Measurements from ENCODE around the gene ELP2.
"Not testable (repeated sequence)": the region's sequence is repeated elsewhere in the genome, so short reads cannot be mapped to it uniquely, and the experiment has no call there.

ELP2 gene

GRCh38 chr18:36205166-36205565 lies 75.5 kb downstream of the ELP2 start:
- no peak for DNase-seq (ENCODE audit: low read depth, low spot score)

GRCh38 chr18:36207303-36207702 lies 77.6 kb downstream of the ELP2 start:
- DNase-seq (ENCODE audit: low read depth, low spot score) = no peak
- no peak overlapping the region for H3K4me3 ChIP-seq (ENCODE audit: low read length)

More at GRCh38 chr18:36205166-36205565, 75.5 kb downstream of the ELP2 start:
- no peak overlapping the region for H3K4me3 ChIP-seq (ENCODE audit: low read length)

- DNase-seq (ENCODE audit: low read depth, low spot score); H3K4me3 ChIP-seq (ENCODE audit: low read length): not testable (repeated sequence)
Observed at GRCh38 chr18:36207969-36208368, 78.3 kb downstream of the ELP2 start.

- H3K4me3 ChIP-seq (ENCODE audit: low read length) = no peak overlapping the region
- no peak for DNase-seq (ENCODE audit: low read depth, low spot score)
Observed at GRCh38 chr18:36211612-36212065, 81.9 kb downstream of the ELP2 start.

- no peak overlapping the region for H3K4me3 ChIP-seq (ENCODE audit: low read length)
- no peak for DNase-seq (ENCODE audit: low read depth, low spot score)
Observed at GRCh38 chr18:36212301-36213171, 82.8 kb downstream of the ELP2 start.

GRCh38 chr18:36214811-36215210 lies 85.1 kb downstream of the ELP2 start:
- DNase-seq (ENCODE audit: low read depth, low spot score) = no peak
- H3K4me3 ChIP-seq (ENCODE audit: low read length) = no peak overlapping the region

- H3K4me3 ChIP-seq (ENCODE audit: low read length) = no peak overlapping the region
- DNase-seq (ENCODE audit: low read depth, low spot score) = no peak
Observed at GRCh38 chr18:36215577-36215976, 85.9 kb downstream of the ELP2 start.

- no peak for DNase-seq (ENCODE audit: low read depth, low spot score)
- no peak overlapping the region for H3K4me3 ChIP-seq (ENCODE audit: low read length)
Observed at GRCh38 chr18:36217348-36217747, 87.6 kb downstream of the ELP2 start.

- no peak overlapping the region for H3K4me3 ChIP-seq (ENCODE audit: low read length)
- DNase-seq (ENCODE audit: low read depth, low spot score) = no peak
Observed at GRCh38 chr18:36229188-36229587, 99.5 kb downstream of the ELP2 start.

All from Jurkat, Clone E6-1 (cell line).